Prostate gland (tissue), 2 donors: Measurements from ENCODE around the gene DOK6. TPM values are rescaled to one million over a fixed set of nuclear protein-coding genes. Genes with fewer than 3 reads are reported as not detected.

ENCODE experiments used
- DNase-seq: peaks from one replicate; pipeline ENCODE4 v3.0.0-alpha.2; 2019; ENCODE audit warnings: low spot score
- H3K27ac ChIP-seq, 2 donors: fragments of 200-600 bp; sonication (generic); 2 replicates each; pipeline ENCODE4 v1.5.1; 2017 to 2019
- H3K27me3 ChIP-seq: fragments of 200-600 bp; sonication (generic); replicated peaks from 2 replicates; pipeline ENCODE4 v1.5.1; 2019; ENCODE audit not compliant: insufficient read depth
- H3K36me3 ChIP-seq, 2 donors: fragments of 200-600 bp; sonication (generic); 1 replicate in 1 of 2; 2 replicates in 1 of 2; pipeline versions ENCODE4 v1.5.1 to v1.8.1; 2017 to 2019
- H3K4me1 ChIP-seq: fragments of 200-600 bp; sonication (generic); replicated peaks from 2 replicates; pipeline ENCODE4 v1.5.1; 2019
- H3K4me3 ChIP-seq, 2 donors: fragments of 200-600 bp; sonication (generic); 2 replicates each; pipeline ENCODE4 v1.5.1; 2017 to 2019
- H3K9me3 ChIP-seq: fragments of 200-600 bp; sonication (generic); 2 replicates; pipeline ENCODE4 v1.5.1; 2017
- POLR2A ChIP-seq: fragments of 450-650 bp; IDR thresholded peaks from one replicate; pipeline ENCODE4 v1.6.1; 2016; ENCODE audit warnings: antibody characterized with exemption, mild to moderate bottlenecking
- POLR2AphosphoS5 ChIP-seq: sonication (generic); formaldehyde crosslinking; IDR thresholded peaks from one replicate; pipeline ENCODE4 v1.6.1; 2017; ENCODE audit warnings: antibody characterized with exemption
- WGBS: methylation state at CpG from one replicate; pipeline ENCODE4 v1.1.5; 2018; 5-methylcytosine and 5-hydroxymethylcytosine counted together
- intact Hi-C: fragments of 100-400 bp; cut with DNase I; formaldehyde crosslinking; loops from one replicate; pipeline ENCODE4 v1.14.2; 2022
- total RNA-seq, 2 donors: library from RNA; depleted of rRNA; stranded (reverse); fragments of >200 nt; gene quantifications; one replicate each; pipeline ENCODE4 v1.1.0, GENCODE V29; 2016
- TF ChIP-seq, protein P1 (sequence below), 4 experiments: fragments of 200-600 bp in 2 of 4; fragments of 450-650 bp in 2 of 4; sonication (generic) in 2 of 4; IDR thresholded peaks; 1 replicate in 3 of 4; 2 replicates in 1 of 4; pipeline ENCODE4 v1.5.1; 2016 to 2019; ENCODE audit warnings: antibody characterized with exemption in 4 of 4, mild to moderate bottlenecking in 2 of 4, moderate library complexity in 2 of 4

DOK6 gene
- total RNA-seq, 2 donors from 2014 or later: 0.73 to 1.0 TPM

DNA sequence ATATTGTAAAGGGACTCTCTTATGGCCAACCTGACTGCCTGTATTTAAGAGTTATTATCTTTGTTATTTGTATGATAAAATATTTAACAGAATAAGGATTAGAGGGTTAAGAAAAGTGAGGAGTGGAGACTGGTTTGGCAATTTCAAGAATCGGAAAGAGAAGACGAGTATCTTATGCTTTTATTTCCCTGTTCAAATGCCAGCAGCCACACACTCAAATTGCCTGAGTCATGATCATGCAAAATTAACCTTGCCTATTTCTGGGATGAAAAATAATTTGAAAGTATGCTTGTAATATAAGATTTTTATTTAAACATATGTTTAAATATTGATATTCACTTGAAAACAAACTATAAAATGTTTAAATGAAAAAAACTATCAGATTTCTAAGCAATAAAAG is 358.4 kb downstream of the DOK6 start:
- H3K4me1 ChIP-seq: no peaks in the 10 kb centered on the region
- WGBS: 33% methylated on average over 2 of the region's 2 CpGs
- H3K36me3 ChIP-seq: no peaks in the 10 kb centered on the region
- no peak overlapping the region for H3K4me3 ChIP-seq
- intact Hi-C loops: no loop called here
- DNase-seq: no peak
- TF ChIP-seq, protein P1, sequence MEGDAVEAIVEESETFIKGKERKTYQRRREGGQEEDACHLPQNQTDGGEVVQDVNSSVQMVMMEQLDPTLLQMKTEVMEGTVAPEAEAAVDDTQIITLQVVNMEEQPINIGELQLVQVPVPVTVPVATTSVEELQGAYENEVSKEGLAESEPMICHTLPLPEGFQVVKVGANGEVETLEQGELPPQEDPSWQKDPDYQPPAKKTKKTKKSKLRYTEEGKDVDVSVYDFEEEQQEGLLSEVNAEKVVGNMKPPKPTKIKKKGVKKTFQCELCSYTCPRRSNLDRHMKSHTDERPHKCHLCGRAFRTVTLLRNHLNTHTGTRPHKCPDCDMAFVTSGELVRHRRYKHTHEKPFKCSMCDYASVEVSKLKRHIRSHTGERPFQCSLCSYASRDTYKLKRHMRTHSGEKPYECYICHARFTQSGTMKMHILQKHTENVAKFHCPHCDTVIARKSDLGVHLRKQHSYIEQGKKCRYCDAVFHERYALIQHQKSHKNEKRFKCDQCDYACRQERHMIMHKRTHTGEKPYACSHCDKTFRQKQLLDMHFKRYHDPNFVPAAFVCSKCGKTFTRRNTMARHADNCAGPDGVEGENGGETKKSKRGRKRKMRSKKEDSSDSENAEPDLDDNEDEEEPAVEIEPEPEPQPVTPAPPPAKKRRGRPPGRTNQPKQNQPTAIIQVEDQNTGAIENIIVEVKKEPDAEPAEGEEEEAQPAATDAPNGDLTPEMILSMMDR (IDR thresholded peaks at IDR 0.05): no peak
- no peak for TF ChIP-seq POLR2A
- no peak for TF ChIP-seq POLR2AphosphoS5
- H3K9me3 ChIP-seq: no peaks in the 10 kb centered on the region
- H3K27me3 ChIP-seq: no peaks in the 10 kb centered on the region
- H3K27ac ChIP-seq: no peak overlapping the region

DNA sequence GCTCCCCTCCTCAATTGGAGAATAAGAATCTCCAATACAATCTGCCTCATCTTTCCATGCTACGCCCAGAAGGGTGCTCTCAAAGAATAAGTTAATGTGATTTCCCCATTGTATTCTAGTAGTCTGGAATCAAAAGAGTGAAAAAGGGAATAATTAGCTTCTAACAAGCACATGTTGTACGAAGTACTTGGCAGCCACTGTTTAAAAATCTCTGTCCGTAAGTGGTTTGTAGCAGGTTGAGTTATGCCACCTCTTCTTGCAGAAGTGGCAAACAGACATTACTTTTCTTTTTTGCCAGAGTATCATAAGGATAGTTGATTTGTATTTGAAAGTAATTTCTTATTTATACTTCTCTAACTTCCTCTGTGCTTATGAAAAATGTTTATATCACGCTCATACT is 362.3 kb downstream of the DOK6 start:
- Histone ChIP-seq H3K27ac (no peak overlapping the region), H3K4me3 (no peak overlapping the region), H3K9me3 (no peaks in the 10 kb centered on the region), H3K27me3 (no peaks in the 10 kb centered on the region), H3K36me3 (no peaks in the 10 kb centered on the region), H3K4me1 (no peaks in the 10 kb centered on the region)
- TF ChIP-seq POLR2AphosphoS5 (no peak), POLR2A (no peak)
- TF ChIP-seq, protein P1 (IDR thresholded peaks at IDR 0.05): no peak
- DNase-seq: no peak
- 51% methylated on average over 4 of the region's 4 CpGs for WGBS
- intact Hi-C loops: no loop called here

DNA sequence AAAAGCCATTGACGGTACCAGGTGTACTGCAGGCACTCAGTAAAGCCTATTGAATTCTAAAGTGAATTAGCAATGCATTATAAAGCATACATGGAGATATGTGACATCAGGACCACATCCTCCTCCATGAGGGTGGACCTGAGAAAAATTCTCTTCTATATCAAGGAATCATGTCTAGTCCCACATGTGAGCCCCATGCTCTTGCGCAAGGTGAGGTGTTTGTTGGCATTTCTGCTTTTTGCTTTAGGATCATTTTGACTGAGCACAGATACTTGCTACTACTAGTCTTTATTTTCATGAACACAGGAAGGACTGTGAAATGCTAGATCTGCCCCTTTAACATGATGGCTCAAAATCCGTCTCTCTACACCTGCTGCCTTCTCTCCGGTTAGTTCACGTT is 363.1 kb downstream of the DOK6 start:
- intact Hi-C loops: no loop called here
- no peak for DNase-seq
- TF ChIP-seq POLR2A: no peak
- Histone ChIP-seq H3K27ac (no peak overlapping the region), H3K4me1 (no peaks in the 10 kb centered on the region), H3K9me3 (no peaks in the 10 kb centered on the region), H3K36me3 (no peaks in the 10 kb centered on the region), H3K4me3 (no peak overlapping the region), H3K27me3 (no peaks in the 10 kb centered on the region)
- 92% methylated on average over 5 of the region's 5 CpGs for WGBS

DNA sequence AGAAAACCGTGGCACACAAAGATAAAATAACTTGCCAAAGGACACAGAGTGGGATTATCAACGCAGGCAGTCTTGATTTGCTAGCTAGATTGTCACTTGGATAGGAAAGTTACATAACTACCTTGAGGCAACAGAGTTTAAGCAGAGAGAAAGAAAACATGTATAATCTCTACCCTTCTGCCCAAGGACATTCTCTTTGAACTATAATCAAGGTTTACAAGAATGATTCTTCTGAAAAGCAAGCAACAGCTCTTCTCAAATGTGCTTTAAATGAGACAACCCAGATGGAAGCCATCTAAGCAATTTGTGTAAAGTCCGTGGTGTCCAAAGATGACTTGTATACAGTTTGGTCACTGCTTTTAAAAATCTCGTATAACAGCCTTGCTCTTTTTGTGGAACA is 369.6 kb downstream of the DOK6 start:
- Histone ChIP-seq H3K36me3 (no peaks in the 10 kb centered on the region), H3K27me3 (no peaks in the 10 kb centered on the region), H3K27ac (no peak overlapping the region), H3K9me3 (no peaks in the 10 kb centered on the region), H3K4me3 (no peak overlapping the region), H3K4me1 (no peaks in the 10 kb centered on the region)
- 35% methylated on average over 4 of the region's 4 CpGs for WGBS
- no peak for DNase-seq
- intact Hi-C loops: no loop called here
- no peak for TF ChIP-seq POLR2A
- TF ChIP-seq POLR2AphosphoS5: no peak
- TF ChIP-seq, protein P1 (IDR thresholded peaks at IDR 0.05): no peak

DNA sequence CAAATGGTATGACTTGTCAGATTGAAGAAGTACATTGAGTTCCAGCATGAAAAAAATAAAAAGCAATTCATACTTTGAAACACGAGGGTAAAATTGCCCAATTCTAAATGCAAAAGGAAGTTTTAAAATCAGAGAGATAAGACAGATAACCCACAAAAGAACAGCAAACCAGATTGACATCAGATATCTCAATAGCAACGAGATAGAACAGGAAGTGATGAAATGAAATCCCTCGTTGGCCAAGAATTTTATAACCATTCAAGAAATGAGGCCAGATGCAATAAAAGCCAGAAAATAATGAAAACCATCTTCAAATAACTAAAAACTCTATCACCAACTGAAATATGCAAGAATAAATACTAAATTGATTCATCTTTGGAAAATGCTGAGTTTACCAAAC is 374.1 kb downstream of the DOK6 start:
- Histone ChIP-seq H3K27ac (no peak overlapping the region), H3K36me3 (no peaks in the 10 kb centered on the region), H3K4me3 (no peak overlapping the region), H3K9me3 (no peaks in the 10 kb centered on the region), H3K27me3 (no peaks in the 10 kb centered on the region), H3K4me1 (no peaks in the 10 kb centered on the region)
- TF ChIP-seq POLR2AphosphoS5: no peak
- TF ChIP-seq, protein P1 (IDR thresholded peaks at IDR 0.05): no peak
- no peak for TF ChIP-seq POLR2A
- intact Hi-C loops: no loop called here
- WGBS: 15% methylated on average over 3 of the region's 3 CpGs
- DNase-seq: no peak

DNA sequence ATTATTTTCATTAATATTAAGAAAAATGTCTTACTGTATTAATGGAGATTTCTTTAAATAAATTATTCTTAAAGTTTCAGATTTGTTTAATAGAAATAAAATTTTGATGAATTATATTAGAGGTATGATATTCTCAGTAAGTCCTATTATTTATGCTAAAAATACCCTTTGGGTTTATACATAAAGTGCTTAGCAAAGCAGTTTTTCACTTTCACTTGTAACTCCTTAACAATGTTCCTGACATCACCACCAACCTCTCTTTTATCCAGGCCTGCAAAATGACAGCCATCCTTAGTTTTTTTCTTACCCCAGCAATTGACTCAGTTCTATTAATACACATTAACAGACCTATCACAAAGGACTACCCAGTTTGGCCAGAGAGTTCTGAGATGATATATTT is 376.6 kb downstream of the DOK6 start:
- TF ChIP-seq, protein P1 (IDR thresholded peaks at IDR 0.05): no peak
- TF ChIP-seq POLR2A (no peak), POLR2AphosphoS5 (no peak)
- Histone ChIP-seq H3K4me1 (no peaks in the 10 kb centered on the region), H3K27ac (no peak overlapping the region), H3K27me3 (no peaks in the 10 kb centered on the region), H3K36me3 (no peaks in the 10 kb centered on the region), H3K9me3 (no peaks in the 10 kb centered on the region), H3K4me3 (no peak overlapping the region)
- intact Hi-C loops: no loop called here
- DNase-seq: no peak
